CD4-positive, alpha-beta T cell treated with Interleukin-2 at 100 ng/mL for 4 hours (primary cell): Measurements from ENCODE around the gene SNCAIP.

Source experiments
- DNase-seq: peaks from one replicate; pipeline ENCODE4 v3.0.0-alpha.2; 2020; ENCODE audit warnings: low spot score

Gene SNCAIP

DNA sequence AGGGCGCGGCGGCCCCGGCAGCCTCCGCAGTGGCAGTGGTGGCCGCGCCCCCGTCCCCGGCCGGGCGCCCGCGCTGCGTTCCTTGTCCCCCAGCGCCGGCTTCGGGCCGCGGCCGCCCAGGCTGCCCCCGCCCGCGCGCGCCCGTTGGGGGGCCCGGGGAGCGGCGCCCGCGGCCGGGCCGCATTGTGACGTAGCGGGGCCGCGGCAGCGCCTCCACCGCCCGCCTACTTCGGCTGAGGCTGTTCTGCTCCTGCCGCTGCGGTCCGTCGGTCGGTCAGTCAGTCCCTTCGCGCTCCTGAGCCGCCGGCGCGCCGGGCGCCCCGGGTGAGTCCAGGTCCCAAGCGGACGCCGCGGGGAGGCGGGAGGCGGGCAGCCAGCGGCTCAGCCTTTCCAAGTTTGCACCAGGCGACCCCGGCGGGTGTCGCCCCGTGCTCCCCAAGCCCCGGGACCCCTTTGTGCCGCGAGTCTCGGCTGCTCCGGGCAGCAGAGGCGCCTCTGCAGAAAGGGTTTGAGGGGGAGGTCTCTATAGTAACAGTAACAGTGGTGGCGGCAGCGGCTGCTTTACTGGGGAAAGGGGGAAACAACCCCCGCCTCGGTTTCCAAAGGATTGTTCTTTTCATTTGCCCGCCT, at the start of gene SNCAIP:
SNCAIP (plus strand) TSS at position 277 of the 630 bp plus-strand sequence. CDS start 78,898 bp downstream, outside the sequence.
- no peak for DNase-seq

GRCh38 chr5:122263352-122264030, 48.5 kb upstream of the SNCAIP start:
- DNase-seq = no peak

DNA sequence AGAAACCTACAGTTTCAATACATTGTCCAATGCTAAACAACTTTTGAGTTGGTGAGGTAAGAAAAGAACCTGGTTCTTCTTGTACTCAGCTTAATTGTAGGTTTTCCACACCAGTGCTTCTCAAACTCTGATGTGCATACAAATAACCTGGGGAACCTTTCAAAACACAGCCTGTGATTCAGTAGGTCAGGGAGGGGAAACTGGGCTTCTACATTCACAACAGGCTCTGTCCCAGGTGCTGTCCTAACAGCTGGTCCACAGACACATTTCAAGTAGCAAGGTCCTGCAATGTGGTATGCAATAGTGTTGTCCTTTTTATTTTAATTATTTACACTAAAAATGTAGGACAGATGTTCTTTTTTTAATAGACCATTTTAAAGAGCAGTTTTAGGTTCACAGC, 47.4 kb upstream of the SNCAIP start:
- no peak for DNase-seq

DNA sequence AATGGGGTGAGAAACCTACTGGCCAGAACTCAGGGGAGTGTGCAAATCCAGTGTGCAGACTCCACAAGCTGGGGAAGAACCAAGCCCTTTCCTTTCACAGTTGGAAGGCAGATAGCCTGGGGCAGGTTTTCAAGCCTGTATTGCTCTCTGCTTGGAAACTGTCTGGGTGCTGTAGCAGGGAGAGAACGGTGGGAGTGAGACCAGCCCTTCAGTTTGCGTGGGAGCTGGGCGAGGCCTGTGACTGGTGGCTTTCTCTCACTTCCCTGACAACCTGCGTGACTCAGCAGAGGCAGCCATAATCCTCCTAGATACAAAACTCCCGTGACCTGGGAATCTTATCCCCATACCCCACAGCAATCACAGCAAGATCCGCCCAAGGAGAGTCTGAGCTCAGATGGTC, 44.9 kb upstream of the SNCAIP start:
- DNase-seq = no peak

GRCh38 chr5:122273696-122274095, 38.3 kb upstream of the SNCAIP start:
- no peak for DNase-seq

GRCh38 chr5:122283592-122283991, 28.4 kb upstream of the SNCAIP start:
- no peak for DNase-seq

- DNase-seq = no peak
These were observed 25.5 kb upstream of the SNCAIP start for GRCh38 chr5:122286541-122286940.

DNA sequence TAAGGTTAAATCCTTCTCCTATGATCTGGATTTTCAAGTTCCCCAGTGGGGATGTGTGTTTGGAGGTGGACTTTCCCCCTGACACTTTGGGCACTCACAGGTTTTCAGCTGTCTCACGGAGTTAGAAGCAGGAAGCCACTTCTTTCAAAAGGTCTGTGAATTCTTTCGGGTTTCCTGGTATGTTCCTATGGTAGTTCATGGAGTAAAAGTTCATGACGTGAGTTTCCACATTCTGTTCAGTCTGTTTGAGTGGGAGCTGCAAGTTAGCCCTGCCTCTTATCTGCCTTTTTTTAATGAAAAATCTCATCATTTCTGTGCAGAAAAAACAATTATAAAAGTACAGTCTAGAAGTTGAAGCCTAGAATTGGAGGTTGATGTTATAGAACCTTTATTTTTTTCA, 24.9 kb upstream of the SNCAIP start:
- DNase-seq = no peak

GRCh38 chr5:122291000-122291901, 20.8 kb upstream of the SNCAIP start:
- no peak for DNase-seq

- no peak for DNase-seq
These were observed 19.7 kb upstream of the SNCAIP start for GRCh38 chr5:122292332-122292731.

- DNase-seq = no peak
These were observed 16.9 kb upstream of the SNCAIP start for GRCh38 chr5:122295138-122295537.

DNA sequence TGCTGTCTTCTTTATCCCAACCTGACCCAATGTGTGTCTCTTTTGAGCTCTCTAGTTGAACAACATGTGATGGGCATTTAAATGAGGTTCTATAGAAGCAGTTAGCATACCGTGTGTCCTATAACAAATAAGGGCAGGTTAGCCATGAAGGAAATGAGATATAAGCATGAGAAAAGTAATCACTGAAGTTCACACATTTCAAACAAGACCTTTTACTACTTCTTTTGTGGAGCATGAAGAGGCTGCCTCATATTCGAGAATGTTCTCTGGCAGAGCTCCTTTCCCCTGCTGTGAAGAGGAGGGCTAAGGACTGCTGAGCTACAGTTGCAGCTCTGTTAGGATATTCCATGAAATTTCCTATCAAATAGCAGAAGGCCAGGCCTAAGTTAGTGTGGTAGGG, 15.2 kb upstream of the SNCAIP start:
- no peak for DNase-seq

GRCh38 chr5:122297587-122298298, 14.3 kb upstream of the SNCAIP start:
- no peak for DNase-seq

GRCh38 chr5:122300374-122300773, 11.7 kb upstream of the SNCAIP start:
- no peak for DNase-seq

GRCh38 chr5:122301016-122301415, 11.0 kb upstream of the SNCAIP start:
- DNase-seq = no peak

- DNase-seq = no peak
These were observed 7.4 kb upstream of the SNCAIP start for GRCh38 chr5:122304471-122305215.

GRCh38 chr5:122306461-122306860, 5.6 kb upstream of the SNCAIP start:
- no peak for DNase-seq

- DNase-seq = no peak
These were observed 1.1 kb upstream of the SNCAIP start for GRCh38 chr5:122310889-122311288.

GRCh38 chr5:122311497-122311960, 508 bp upstream of the SNCAIP start:
- DNase-seq = no peak

DNA sequence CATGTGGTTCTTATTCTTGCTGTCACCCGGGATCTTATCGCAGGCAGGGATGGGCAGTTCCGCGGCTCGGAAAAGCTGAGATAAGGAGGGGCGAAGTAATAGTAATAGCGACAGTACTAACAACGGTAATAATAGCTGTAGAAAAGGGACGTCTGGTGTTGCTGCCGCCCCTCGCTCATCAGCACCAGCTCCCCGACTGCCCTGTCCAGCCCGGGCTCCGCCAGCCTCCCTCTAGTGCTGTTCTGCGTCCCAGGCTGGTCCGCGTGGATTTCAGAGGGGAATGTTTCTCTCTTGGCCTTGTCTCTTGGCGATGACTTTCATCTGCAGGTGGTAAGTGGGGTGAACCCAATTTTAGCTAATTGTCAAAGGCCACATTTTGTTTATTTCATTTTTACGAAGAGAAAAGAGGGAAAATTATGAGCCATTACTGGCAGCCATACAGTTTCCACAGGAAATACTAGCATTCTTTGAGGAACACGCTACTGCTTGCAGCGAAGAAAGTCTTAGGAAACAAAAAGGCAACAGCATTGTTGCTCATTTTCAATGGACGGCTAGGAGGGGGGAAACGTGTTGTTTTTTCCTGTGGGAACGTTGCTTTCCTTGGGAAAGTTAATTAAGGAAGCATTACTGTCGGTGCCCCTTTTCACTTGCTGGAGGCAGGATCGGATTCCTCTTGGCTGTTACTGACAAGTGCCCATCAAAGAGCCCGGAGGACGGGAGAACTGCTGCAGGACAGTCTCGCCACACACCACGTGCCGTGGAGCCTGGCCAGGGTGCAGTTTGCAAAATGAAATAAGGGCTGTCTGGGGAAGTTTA, 762 bp downstream of the SNCAIP start:
- no peak for DNase-seq

DNA sequence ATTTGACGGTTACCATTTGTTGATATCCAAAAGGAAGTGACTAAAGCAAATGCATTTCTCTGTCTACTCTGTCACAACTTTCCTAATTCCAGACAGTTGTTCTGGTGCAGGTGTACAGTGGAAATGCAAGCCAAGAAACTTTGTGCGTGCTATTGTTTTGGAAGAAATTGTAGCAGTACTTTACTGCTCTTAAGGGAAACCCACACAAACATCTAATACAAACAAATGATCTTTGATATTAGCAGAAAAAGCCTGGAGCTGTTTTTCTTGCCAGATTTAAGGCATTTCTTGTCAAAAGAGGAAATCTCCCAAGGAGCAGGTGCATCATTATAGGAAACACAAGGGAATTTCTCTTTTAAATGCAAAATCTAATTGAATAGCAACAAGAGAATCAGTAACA, 2.0 kb downstream of the SNCAIP start:
- DNase-seq = no peak
